CD4-positive, alpha-beta T cell treated with Interleukin-21 for 1 hour (primary cell): Measurements from ENCODE around the gene SCEL.

ENCODE experiments used
- DNase-seq: peaks from one replicate; pipeline ENCODE4 v3.0.0-alpha.2; 2020

SCEL gene

GRCh38 chr13:77522444-77522843 is 13.1 kb upstream of the SCEL start:
- DNase-seq: no peak

GRCh38 chr13:77523386-77523785 is 12.1 kb upstream of the SCEL start:
- DNase-seq: no peak

DNA sequence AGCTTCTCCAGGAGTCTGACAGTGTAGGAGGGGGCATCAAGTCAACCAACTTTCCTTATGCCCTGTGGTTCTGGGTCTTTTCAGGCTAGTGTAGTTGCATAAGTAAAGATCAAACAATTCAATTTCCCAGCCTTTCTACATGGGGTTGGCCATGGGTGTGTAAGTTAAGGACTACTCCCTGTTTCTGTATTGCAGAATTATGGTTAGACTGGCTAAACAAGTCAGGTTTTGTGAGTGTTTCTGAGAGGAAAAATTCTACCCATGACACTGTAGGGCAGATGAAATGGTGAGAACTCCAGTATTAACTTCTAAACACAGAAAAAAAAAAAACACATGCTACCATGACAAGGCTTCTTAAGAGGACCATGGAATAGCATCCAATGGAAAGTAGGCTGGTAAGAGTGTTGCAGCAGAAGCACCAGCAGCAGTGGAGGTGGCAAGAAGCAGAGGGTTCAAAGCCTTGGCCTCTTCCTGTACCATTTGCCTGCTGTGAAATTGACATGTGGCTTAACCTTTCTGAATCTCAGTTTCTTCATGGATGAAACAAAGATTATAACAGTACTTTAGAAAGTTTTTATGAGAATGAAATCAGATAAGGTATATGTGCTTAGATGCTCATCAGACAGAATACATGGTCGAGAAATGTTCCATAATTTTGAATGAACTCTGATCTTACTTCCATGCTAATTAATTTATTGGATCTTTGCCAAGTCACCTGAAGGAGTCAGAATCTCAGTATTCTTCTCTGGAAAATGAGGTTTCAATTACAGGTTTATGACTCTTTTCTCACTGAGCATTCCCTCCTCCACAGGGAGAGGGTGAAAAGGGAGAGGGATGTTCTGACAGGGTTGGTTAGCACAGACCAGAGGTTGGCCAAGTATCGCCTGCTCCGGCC is 11.4 kb upstream of the SCEL start:
- DNase-seq: no peak

DNA sequence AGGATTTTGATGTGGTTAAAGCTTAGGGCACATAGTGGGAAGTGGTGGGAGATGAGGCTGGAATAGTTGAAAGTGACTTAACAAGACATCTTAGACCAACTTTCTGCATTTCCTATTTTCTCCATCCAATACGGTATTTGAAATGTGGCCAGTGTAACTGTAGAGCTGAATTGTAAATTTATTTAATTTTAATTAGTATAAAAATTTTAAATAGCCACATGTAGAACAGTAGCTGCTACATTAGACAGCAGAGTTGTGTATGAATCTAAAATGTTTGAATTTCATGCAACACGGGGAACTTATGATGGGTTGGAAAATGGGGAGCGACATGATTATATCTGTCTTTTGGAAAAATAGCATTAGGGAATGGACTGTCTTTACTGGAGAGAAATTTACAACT is 7.1 kb upstream of the SCEL start:
- no peak for DNase-seq

DNA sequence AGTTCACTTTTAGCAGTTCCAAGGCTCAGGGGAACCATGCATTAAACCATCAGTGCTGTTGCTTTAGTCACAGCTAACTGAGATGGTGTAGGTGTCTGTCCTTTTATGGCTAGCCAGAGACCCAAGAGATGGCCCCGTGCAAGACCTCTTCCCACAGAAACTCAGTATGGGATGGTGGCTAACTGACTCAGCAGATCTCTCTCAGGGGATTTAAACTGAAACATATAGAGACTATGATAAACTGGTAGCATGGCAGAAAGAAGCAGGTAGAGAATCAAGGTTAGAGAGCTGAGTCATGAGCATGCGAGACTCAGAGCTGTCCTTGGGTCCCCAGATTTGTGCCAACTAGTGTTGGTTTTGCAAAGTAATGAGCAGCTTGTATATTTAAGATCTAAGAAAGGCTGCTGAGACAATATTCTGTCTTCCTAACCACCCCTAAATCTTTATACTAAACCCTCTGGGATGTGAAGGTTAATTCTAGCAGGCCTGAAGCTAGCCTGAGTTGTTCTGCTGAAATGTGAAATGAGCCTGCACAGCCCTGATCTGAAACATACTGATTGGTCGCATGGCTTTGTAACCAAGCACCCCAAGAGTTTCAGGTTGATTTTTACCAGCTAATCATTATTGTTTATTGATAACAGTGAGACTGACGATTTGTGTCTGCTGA is 6.5 kb upstream of the SCEL start:
- no peak for DNase-seq

- no peak for DNase-seq
Measured at GRCh38 chr13:77529501-77529840, 6.0 kb upstream of the SCEL start.

DNA sequence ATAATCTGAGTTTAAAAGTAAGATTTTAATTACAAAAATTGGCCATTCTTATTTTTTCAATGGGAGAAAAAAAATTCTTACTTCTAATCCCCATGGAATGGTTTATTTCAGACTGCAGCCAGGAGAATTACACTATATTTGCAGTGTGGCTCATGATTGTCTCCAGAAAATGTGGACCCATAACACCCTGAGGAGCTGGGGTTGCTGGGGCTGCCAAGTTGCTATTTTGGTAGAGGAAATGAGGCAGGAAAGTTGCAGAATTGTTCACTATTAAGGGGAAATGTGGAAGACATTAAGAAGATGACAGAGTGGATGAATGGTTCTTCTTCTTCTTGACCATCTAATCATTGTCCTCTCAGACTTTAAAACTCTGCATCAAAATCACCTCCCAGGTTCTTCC is 4.6 kb upstream of the SCEL start:
- no peak for DNase-seq

DNA sequence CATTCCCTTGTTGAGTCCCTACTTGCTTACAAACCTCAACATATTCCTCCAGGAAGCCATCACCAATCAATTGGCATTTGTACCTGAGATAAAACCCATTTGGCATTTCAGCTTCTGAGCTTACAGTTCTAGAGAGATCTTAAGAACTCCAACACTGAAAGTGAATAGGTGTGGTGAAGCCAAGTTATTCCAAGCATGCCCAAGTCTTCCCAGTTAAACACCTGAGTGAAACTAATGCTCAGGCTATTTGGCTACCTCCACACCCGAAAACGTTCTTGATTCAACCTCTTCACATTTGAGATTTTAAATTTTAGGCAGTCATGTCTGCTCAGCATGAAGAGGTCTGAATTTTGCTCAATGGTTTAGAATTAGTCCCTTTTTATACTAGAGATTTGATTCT is 2.5 kb upstream of the SCEL start:
- no peak for DNase-seq

DNA sequence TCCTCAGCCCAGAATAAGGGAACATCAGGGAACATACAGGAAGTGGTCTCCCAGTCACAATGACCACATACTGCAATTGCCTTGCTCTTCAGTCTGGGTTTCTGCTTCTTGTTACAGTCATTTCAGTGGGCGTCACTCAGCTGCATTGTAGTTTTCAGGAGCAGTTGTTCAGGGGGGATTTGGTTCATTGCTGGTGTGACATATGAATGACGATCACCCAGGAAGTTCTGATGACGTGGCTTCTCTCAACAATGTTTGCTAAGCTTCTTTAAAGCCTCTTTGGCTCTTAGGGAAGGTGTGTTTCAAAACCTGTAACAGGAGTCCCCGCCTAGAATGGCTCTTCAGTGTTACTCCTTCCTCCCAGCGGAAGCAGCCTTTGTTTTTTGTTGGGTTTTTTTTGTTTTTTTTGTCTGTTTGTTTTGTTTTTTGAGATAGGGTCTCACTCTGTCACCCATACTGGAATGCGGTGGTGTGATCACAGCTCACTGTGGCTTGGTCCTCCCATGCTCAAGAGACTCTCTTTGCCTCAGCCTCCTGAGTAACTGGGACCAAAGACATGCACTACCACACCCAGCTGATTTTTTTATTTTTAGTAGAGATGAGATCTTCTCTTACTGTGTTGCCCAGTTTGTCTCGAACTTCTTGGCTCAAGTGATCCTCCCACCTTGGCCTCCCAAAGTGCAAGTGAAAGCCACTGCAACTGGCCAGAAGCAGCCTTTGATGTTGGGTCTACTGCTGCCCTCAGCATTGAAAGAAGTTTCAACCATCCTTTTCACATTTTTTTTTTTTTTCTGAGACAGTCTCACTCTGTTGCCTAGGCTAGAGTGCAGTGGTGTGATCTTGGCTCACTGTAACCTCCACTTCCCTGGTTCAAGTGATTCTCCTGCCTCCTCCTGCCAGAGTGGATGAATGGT is 1.4 kb upstream of the SCEL start:
- DNase-seq: no peak

GRCh38 chr13:77536358-77536757 is 852 bp downstream of the SCEL start:
- DNase-seq: no peak

DNA sequence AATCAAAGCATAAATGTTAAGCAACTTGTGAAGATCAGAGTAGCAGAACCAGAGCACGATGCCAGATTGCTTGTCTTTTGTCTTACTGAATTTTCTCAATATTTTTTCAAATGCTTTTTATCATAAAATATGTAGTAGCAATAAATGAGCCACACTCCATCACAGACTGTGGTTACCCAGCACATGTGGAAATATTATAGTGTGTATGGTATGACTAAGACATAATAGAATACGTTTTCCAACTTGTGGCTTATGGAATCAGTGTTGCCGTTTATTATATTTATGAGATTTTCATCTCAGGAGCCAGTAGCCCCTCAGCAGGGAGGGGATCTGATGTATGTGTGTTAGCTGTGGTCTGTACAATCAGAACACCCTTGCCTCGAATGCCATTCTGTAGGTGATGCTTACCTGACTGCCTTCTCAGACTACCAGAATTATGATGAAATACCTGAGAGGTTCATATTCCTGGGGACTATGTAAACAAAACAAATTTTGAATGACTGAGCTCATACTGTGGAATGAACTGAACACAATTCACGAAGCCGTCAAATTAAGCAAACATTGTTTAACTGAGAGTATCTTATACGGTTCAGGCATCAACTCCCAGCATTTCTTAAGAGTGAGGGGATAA is 1.9 kb downstream of the SCEL start:
- DNase-seq: no peak

GRCh38 chr13:77543711-77544110 is 8.2 kb downstream of the SCEL start:
- DNase-seq: no peak

- DNase-seq: no peak
Measured at GRCh38 chr13:77544355-77544754, 8.8 kb downstream of the SCEL start.

GRCh38 chr13:77544758-77545338 is 9.3 kb downstream of the SCEL start:
- DNase-seq: no peak

- DNase-seq: no peak
Measured at GRCh38 chr13:77545626-77546412, 10.3 kb downstream of the SCEL start.

DNA sequence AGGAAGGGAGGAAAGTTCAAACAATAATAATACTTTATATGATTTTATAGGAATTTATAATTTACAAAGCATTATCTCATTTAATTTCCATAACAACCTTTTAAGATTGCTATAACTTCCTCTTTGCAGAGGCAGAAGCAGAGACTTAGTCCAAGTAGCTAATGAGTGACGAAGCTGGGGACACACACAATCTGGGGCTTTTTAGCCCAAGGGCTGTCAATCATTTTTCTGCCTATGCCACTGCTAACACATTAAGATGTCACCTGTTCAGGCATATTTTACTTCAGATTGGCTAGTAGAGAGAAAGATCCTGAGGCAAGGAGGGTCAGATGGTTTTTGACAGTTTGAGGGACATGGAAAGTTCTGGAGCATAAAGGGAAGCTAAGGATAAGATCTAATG is 12.6 kb downstream of the SCEL start:
- DNase-seq: no peak

- no peak for DNase-seq
Measured at GRCh38 chr13:77548594-77548993, 13.1 kb downstream of the SCEL start.

DNA sequence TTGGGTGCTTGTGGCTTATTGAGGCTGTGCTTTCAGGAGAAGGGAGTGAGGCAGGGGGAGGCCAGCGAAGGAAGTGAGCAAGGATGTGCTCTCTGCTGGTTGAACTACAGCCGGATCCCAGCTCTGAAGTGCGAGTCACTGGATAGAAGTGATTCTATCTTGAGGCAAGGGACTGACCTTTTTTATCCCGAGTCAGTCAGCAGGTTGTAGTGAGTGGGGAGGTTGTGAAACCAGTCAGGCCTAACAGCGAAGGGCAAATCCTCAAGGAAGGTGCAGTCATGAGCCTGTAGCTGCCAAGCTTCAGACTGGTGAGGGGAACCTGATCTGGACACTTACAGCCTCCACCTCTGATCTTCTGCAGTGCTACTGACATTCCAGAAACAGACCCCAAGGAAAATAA is 18.6 kb downstream of the SCEL start:
- DNase-seq: no peak

DNA sequence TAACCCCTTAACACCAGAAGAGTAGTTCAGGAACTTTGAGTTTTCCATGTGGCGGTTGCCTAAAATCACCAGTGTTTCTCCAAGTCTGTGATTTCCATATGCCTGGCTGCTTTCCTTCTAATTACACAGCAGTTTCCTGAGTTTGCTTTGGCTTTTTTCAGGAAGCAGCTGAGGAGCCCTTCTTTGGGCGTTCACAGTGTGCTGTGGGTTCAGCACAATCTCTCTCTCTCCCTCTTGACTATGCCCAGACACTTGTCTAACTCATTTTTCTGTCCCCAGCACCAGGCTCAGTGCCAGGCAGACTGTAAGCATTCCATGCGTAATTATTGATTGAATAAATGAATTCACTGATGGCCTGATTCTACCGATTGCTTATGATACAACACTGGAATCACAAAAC is 19.7 kb downstream of the SCEL start:
- DNase-seq: no peak

- no peak for DNase-seq
Measured at GRCh38 chr13:77558016-77558415, 22.5 kb downstream of the SCEL start.

DNA sequence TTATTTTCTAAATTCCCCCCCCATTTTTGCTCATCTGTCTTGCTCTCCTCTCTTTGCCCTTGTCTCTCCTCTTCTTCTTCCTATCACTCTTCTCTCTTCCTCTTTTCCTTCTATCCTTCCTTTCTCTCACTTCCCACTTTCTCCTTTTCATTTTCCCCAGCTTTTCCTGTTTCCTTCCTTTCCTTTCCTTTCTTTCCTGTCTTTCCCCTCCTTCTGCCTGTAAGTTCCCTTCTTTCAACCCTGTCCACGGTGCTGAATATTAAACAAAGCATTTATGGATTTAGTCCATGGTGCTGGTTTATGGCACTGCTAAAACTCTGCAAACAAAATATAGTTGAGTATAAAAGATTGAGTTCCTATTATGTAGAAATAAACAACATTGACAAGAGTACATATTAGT is 27.6 kb downstream of the SCEL start:
- DNase-seq: no peak

GRCh38 chr13:77565635-77566034 is 30.1 kb downstream of the SCEL start:
- DNase-seq: no peak
